Suprapubic skin (tissue), 4 donors: Measurements from ENCODE around the gene DDC. TPM values are rescaled to one million over a fixed set of nuclear protein-coding genes. Genes with fewer than 3 reads are reported as not detected.

ENCODE experiments used
- DNase-seq, 2 donors: peaks; one replicate each; pipeline ENCODE4 v3.0.0-alpha.2; 2019; ENCODE audit warnings: low spot score in 2 of 2
- H3K27ac ChIP-seq: fragments of 200-600 bp; sonication (generic); one replicate; pipeline ENCODE4 v1.5.1; 2019
- H3K27me3 ChIP-seq: fragments of 200-600 bp; sonication (generic); one replicate; pipeline ENCODE4 v1.5.1; 2019
- H3K36me3 ChIP-seq: fragments of 200-600 bp; sonication (generic); one replicate; pipeline ENCODE4 v1.5.1; 2019
- H3K4me1 ChIP-seq: fragments of 200-600 bp; sonication (generic); one replicate; pipeline ENCODE4 v1.5.1; 2019
- H3K4me3 ChIP-seq: fragments of 200-600 bp; sonication (generic); one replicate; pipeline ENCODE4 v1.5.1; 2019; ENCODE audit warnings: mild to moderate bottlenecking
- H3K9me3 ChIP-seq: fragments of 200-600 bp; sonication (generic); one replicate; pipeline ENCODE4 v1.5.1; 2019
- CTCF ChIP-seq, 2 donors: fragments of 200-600 bp in 1 of 2; fragments of 450-650 bp in 1 of 2; sonication (generic) in 1 of 2; IDR thresholded peaks; one replicate each; pipeline ENCODE4 v1.5.1; 2016 to 2019; ENCODE audit warnings: antibody characterized with exemption in 2 of 2, mild to moderate bottlenecking in 1 of 2, moderate library complexity in 1 of 2
- EP300 ChIP-seq: sonication (generic); formaldehyde crosslinking; IDR thresholded peaks from one replicate; pipeline ENCODE4 v1.6.1; 2017; ENCODE audit warnings: antibody characterized with exemption
- POLR2A ChIP-seq, 2 donors: fragments of 450-650 bp; IDR thresholded peaks; one replicate each; pipeline ENCODE4 v1.6.1; 2017; ENCODE audit warnings: antibody characterized with exemption in 2 of 2, mild to moderate bottlenecking in 2 of 2, moderate library complexity in 2 of 2
- POLR2AphosphoS5 ChIP-seq, 3 donors: sonication (generic); formaldehyde crosslinking; IDR thresholded peaks; one replicate each; pipeline ENCODE4 v1.6.1; 2017; ENCODE audit warnings: antibody characterized with exemption in 3 of 3
- WGBS: methylation state at CpG from one replicate; pipeline ENCODE4 v1.1.5; 2018; 5-methylcytosine and 5-hydroxymethylcytosine counted together
- total RNA-seq, 4 donors: library from RNA; depleted of rRNA; stranded (reverse); fragments of >200 nt; gene quantifications; one replicate each; pipeline ENCODE4 v1.1.0, GENCODE V29; 2016

DDC gene
- total RNA-seq, 4 donors from 2014 or later = 1.6 to 3.6 TPM; not detected in 2

DNA sequence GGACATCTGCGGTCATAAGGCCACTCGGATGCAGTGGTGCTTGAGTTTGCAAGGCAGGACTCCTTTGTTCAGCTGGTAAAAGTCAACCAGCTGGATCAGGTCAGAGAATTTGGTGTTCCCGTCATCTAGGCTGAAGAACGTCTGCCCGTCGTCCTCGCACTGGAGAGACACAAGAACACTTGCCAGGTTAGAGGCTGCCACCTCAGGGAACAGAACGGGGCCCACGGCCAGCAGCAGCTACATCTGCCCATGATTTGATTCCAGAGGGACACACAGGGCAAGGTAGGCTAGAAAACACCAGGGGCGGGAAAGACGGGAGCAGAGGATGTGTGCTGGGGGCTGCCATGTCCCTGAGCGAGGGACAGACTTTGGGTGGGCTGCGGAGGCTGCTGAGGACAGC is 27.7 kb upstream of the DDC start:
- Histone ChIP-seq H3K4me3 (no peak overlapping the region), H3K36me3 (peaks cover 21% of the 10 kb centered on the region), H3K4me1 (no peaks in the 10 kb centered on the region), H3K27me3 (no peaks in the 10 kb centered on the region), H3K9me3 (no peaks in the 10 kb centered on the region), H3K27ac (no peak overlapping the region)
- WGBS = 97% methylated on average over 13 of the region's 13 CpGs
- TF ChIP-seq EP300 = no peak
- DNase-seq = no peak

GRCh38 chr7:50591480-50592438 is 26.6 kb upstream of the DDC start:
- Histone ChIP-seq H3K27ac (no peak overlapping the region), H3K4me1 (no peaks in the 10 kb centered on the region), H3K27me3 (no peaks in the 10 kb centered on the region), H3K9me3 (no peaks in the 10 kb centered on the region), H3K36me3 (peaks cover 15% of the 10 kb centered on the region), H3K4me3 (no peak overlapping the region)
- TF ChIP-seq POLR2AphosphoS5 (IDR thresholded peaks at IDR 0.05) (no peak), EP300 (no peak), POLR2A (IDR thresholded peaks at IDR 0.05) (no peak)
- WGBS = 81% methylated on average over 21 of the region's 21 CpGs
- DNase-seq = no peak

GRCh38 chr7:50591098-50591479 is 25.9 kb upstream of the DDC start:
- no peaks in the 10 kb centered on the region for H3K4me1 ChIP-seq
- no peaks in the 10 kb centered on the region for H3K27me3 ChIP-seq
- peaks cover 15% of the 10 kb centered on the region for H3K36me3 ChIP-seq
- TF ChIP-seq POLR2AphosphoS5 (IDR thresholded peaks at IDR 0.05) = no peak
- TF ChIP-seq EP300 = no peak
- no peak for TF ChIP-seq POLR2A (IDR thresholded peaks at IDR 0.05)
- no peak for TF ChIP-seq CTCF (IDR thresholded peaks at IDR 0.05)
- DNase-seq = no peak
- H3K4me3 ChIP-seq = no peak overlapping the region
- 93% methylated on average over 5 of the region's 5 CpGs for WGBS
- no peak overlapping the region for H3K27ac ChIP-seq
- no peaks in the 10 kb centered on the region for H3K9me3 ChIP-seq

DNA sequence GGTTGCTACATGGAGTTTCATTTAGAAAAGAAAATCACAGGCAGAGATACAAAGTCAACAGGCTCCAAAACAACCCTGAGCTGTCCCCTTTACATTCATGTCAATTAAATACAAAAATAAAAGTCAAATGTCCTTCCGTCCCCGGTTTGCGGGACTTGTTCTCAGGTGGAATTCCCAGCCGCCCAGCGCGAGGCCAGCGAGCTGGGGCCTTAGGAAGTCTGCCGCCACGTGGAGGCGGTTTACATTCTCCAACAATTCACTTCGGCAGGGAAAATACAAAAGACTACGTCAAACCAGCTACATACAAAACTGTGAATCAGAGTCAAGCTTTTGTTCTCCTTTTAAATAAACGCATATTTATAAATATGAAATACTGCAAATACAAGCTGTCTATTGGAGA is 25.3 kb upstream of the DDC start:
- TF ChIP-seq POLR2A (IDR thresholded peaks at IDR 0.05) (no peak), CTCF (IDR thresholded peaks at IDR 0.05) (no peak), POLR2AphosphoS5 (IDR thresholded peaks at IDR 0.05) (no peak), EP300 (no peak)
- Histone ChIP-seq H3K4me1 (no peaks in the 10 kb centered on the region), H3K36me3 (peaks cover 15% of the 10 kb centered on the region), H3K9me3 (no peaks in the 10 kb centered on the region), H3K27ac (no peak overlapping the region), H3K4me3 (no peak overlapping the region), H3K27me3 (no peaks in the 10 kb centered on the region)
- DNase-seq = no peak
- 92% methylated on average over 13 of the region's 13 CpGs for WGBS

- H3K4me1 ChIP-seq = no peaks in the 10 kb centered on the region
Observed at GRCh38 chr7:50589364-50589763, 24.2 kb upstream of the DDC start.

More at GRCh38 chr7:50589364-50589763, 24.2 kb upstream of the DDC start:
- H3K36me3 ChIP-seq = peaks cover 15% of the 10 kb centered on the region
- no peaks in the 10 kb centered on the region for H3K27me3 ChIP-seq
- DNase-seq = no peak
- no peak for TF ChIP-seq POLR2AphosphoS5 (IDR thresholded peaks at IDR 0.05)
- no peak for TF ChIP-seq POLR2A (IDR thresholded peaks at IDR 0.05)
- no peak for TF ChIP-seq CTCF (IDR thresholded peaks at IDR 0.05)
- no peak for TF ChIP-seq EP300
- H3K9me3 ChIP-seq = no peaks in the 10 kb centered on the region
- H3K4me3 ChIP-seq = no peak overlapping the region
- WGBS = 75% methylated on average over 2 of the region's 2 CpGs
- H3K27ac ChIP-seq = no peak overlapping the region
